ENCODE measurements around the gene OPN5.

The OPN5 gene

GRCh38 chr6:47865206-47865605, 83.4 kb downstream of the OPN5 start:
- DNase-seq: no peak

GRCh38 chr6:47875593-47875992, 93.8 kb downstream of the OPN5 start:
- no peak for DNase-seq

All from DMS 273 treated with DMSO at 0.1 percent for 48 hours (cell line).